Trophoblast cell (in vitro differentiated cells and primary cell): ENCODE results near the gene COLGALT1.

Experiments
- DNase-seq, 2 donors: peaks; one replicate each; pipeline ENCODE4 v3.0.0-alpha.2; 2016
- H2AFZ ChIP-seq: 2 replicates; pipeline ENCODE4 v1.6.1; 2013; ENCODE audit warnings: low read length, moderate library complexity, mild to moderate bottlenecking; ENCODE audit not compliant: insufficient read depth, poor library complexity
- H2AK5ac ChIP-seq: 2 replicates; pipeline ENCODE4 v1.6.1; 2013; ENCODE audit warnings: mild to moderate bottlenecking, low read length
- H2BK120ac ChIP-seq: 2 replicates; pipeline ENCODE4 v1.6.1; 2013; ENCODE audit warnings: low read length, mild to moderate bottlenecking, moderate library complexity; ENCODE audit not compliant: insufficient read depth, poor library complexity
- H2BK12ac ChIP-seq: 2 replicates; pipeline ENCODE4 v1.6.1; 2013; ENCODE audit warnings: mild to moderate bottlenecking, low read length, moderate library complexity
- H2BK5ac ChIP-seq: 2 replicates; pipeline ENCODE4 v1.6.1; 2013; ENCODE audit warnings: low read length, low read depth, moderate library complexity, mild to moderate bottlenecking; ENCODE audit not compliant: poor library complexity
- H3K14ac ChIP-seq: 2 replicates; pipeline ENCODE4 v1.6.1; 2013; ENCODE audit warnings: mild to moderate bottlenecking, low read length
- H3K18ac ChIP-seq: 2 replicates; pipeline ENCODE4 v1.6.1; 2013; ENCODE audit warnings: mild to moderate bottlenecking, low read length
- H3K23ac ChIP-seq: 2 replicates; pipeline ENCODE4 v1.6.1; 2013; ENCODE audit warnings: low read length
- H3K27ac ChIP-seq: 2 replicates; pipeline ENCODE4 v1.5.1; 2013; ENCODE audit warnings: low read depth, mild to moderate bottlenecking, inconsistent platforms, low read length, moderate library complexity
- H3K27me3 ChIP-seq: 2 replicates; pipeline ENCODE4 v1.6.1; 2013; ENCODE audit warnings: inconsistent platforms, mild to moderate bottlenecking, low read length, moderate library complexity; ENCODE audit not compliant: insufficient read depth
- H3K36me3 ChIP-seq, 2 experiments: 1 replicate in 1 of 2; 2 replicates in 1 of 2; pipeline ENCODE4 v1.6.1; 2013; ENCODE audit warnings: low read length in 2 of 2, mild to moderate bottlenecking in 2 of 2, moderate library complexity in 1 of 2; ENCODE audit not compliant: insufficient read depth in 2 of 2, control insufficient read depth in 1 of 2
- H3K4ac ChIP-seq: 2 replicates; pipeline ENCODE4 v1.6.1; 2013; ENCODE audit warnings: low read depth, mild to moderate bottlenecking, low read length, moderate library complexity
- H3K4me1 ChIP-seq, 2 experiments: 1 replicate in 1 of 2; 2 replicates in 1 of 2; pipeline ENCODE4 v1.6.1; 2013; ENCODE audit warnings: low read length in 2 of 2, mild to moderate bottlenecking in 2 of 2, moderate library complexity in 1 of 2; ENCODE audit not compliant: insufficient read depth in 2 of 2, control insufficient read depth in 1 of 2
- H3K4me2 ChIP-seq: 2 replicates; pipeline ENCODE4 v1.6.1; 2013; ENCODE audit warnings: inconsistent platforms, mild to moderate bottlenecking, low read length, moderate library complexity
- H3K4me3 ChIP-seq: 2 replicates; pipeline ENCODE4 v1.5.1; 2013; ENCODE audit warnings: mild to moderate bottlenecking, low read depth, low read length, inconsistent platforms
- H3K79me1 ChIP-seq: one replicate; pipeline ENCODE4 v1.6.1; 2013; ENCODE audit warnings: low read length
- H3K79me2 ChIP-seq: 2 replicates; pipeline ENCODE4 v1.6.1; 2013; ENCODE audit warnings: low read length, mild to moderate bottlenecking; ENCODE audit not compliant: control insufficient read depth, insufficient read depth, poor library complexity
- H3K9ac ChIP-seq: 2 replicates; pipeline ENCODE4 v1.6.1; 2013; ENCODE audit warnings: mild to moderate bottlenecking, low read length
- H3K9me3 ChIP-seq: 2 replicates; pipeline ENCODE4 v1.6.1; 2013; ENCODE audit warnings: low read depth, mild to moderate bottlenecking, control low read depth, inconsistent platforms, low read length; ENCODE audit not compliant: insufficient read depth
- H4K12ac ChIP-seq: 2 replicates; pipeline ENCODE4 v1.6.1; 2013; ENCODE audit warnings: low read depth, mild to moderate bottlenecking, low read length, moderate library complexity
- H4K8ac ChIP-seq: 2 replicates; pipeline ENCODE4 v1.6.1; 2013; ENCODE audit warnings: low read depth, mild to moderate bottlenecking, low read length, moderate library complexity
- H4K91ac ChIP-seq: one replicate; pipeline ENCODE4 v1.6.1; 2013; ENCODE audit warnings: low read depth, mild to moderate bottlenecking, low read length, moderate library complexity
- WGBS: extraction: QIAGEN DNeasy Blood & Tissue Kit; methylation state at CpG from one replicate; pipeline ENCODE4 v1.1.7; 2013; ENCODE audit warnings: missing lambda C conversion rate; ENCODE audit not compliant: insufficient read length, insufficient coverage; ENCODE audit errors: extremely low coverage; 5-methylcytosine and 5-hydroxymethylcytosine counted together

The COLGALT1 gene

GRCh38 chr19:17616961-17617806 lies 61.7 kb downstream of the COLGALT1 start:
- H4K8ac ChIP-seq, result no peak overlapping the region
- H3K79me1 ChIP-seq, result no peaks in the 10 kb centered on the region
- no peak overlapping the region for H4K91ac ChIP-seq
- no peak overlapping the region for H3K18ac ChIP-seq
- H3K27me3 ChIP-seq, result no peaks in the 10 kb centered on the region
- H2BK120ac ChIP-seq, result no peak overlapping the region
- H3K4me2 ChIP-seq, result no peak overlapping the region
- H3K9me3 ChIP-seq, result peaks cover 6% of the 10 kb centered on the region
- H4K12ac ChIP-seq, result no peak overlapping the region
- H3K4ac ChIP-seq, result no peak overlapping the region
- H2AK5ac ChIP-seq, result no peak overlapping the region
- no peak overlapping the region for H3K4me3 ChIP-seq
- H3K9ac ChIP-seq, result no peak overlapping the region
- no peaks in the 10 kb centered on the region for H3K36me3 ChIP-seq
- H3K4me1 ChIP-seq, result no peaks in the 10 kb centered on the region
- WGBS, result no CpG with 5 or more reads among the region's 28 CpGs
- H3K27ac ChIP-seq, result no peak overlapping the region
- no peak overlapping the region for H3K14ac ChIP-seq
- peak; percentile 90 to 95 for DNase-seq
- no peaks in the 10 kb centered on the region for H3K79me2 ChIP-seq
- no peak overlapping the region for H2BK5ac ChIP-seq
- no peak overlapping the region for H3K23ac ChIP-seq
- no peak overlapping the region for H2BK12ac ChIP-seq
- H2AFZ ChIP-seq, result no peak overlapping the region

- H3K4me2 ChIP-seq, result no peak overlapping the region
- H3K79me2 ChIP-seq, result no peaks in the 10 kb centered on the region
- H2BK120ac ChIP-seq, result no peak overlapping the region
- no peak overlapping the region for H2AFZ ChIP-seq
- H2BK5ac ChIP-seq, result no peak overlapping the region
- no peak overlapping the region for H3K4ac ChIP-seq
- H4K91ac ChIP-seq, result no peak overlapping the region
- no peaks in the 10 kb centered on the region for H3K79me1 ChIP-seq
- H2AK5ac ChIP-seq, result no peak overlapping the region
- H3K36me3 ChIP-seq, result no peaks in the 10 kb centered on the region
- H3K4me3 ChIP-seq, result no peak overlapping the region
- no peak overlapping the region for H3K23ac ChIP-seq
- no peaks in the 10 kb centered on the region for H3K27me3 ChIP-seq
- no peak overlapping the region for H4K12ac ChIP-seq
- peaks cover 6% of the 10 kb centered on the region for H3K9me3 ChIP-seq
- H3K9ac ChIP-seq, result no peak overlapping the region
- WGBS, result no CpG with 5 or more reads among the region's 7 CpGs
- no peak overlapping the region for H4K8ac ChIP-seq
- DNase-seq, result no peak
- H3K4me1 ChIP-seq, result no peaks in the 10 kb centered on the region
- H2BK12ac ChIP-seq, result no peak overlapping the region
- no peak overlapping the region for H3K14ac ChIP-seq
- no peak overlapping the region for H3K18ac ChIP-seq
- H3K27ac ChIP-seq, result no peak overlapping the region
Observed at GRCh38 chr19:17617807-17618192, 62.4 kb downstream of the COLGALT1 start.

GRCh38 chr19:17618281-17618903 lies 62.9 kb downstream of the COLGALT1 start:
- Histone ChIP-seq H3K14ac (no peak overlapping the region), H3K9ac (no peak overlapping the region), H3K4me1 (no peaks in the 10 kb centered on the region), H2BK12ac (no peak overlapping the region), H4K12ac (no peak overlapping the region), H3K79me2 (no peaks in the 10 kb centered on the region), H4K8ac (no peak overlapping the region), H3K23ac (no peak overlapping the region), H3K4me3 (no peak overlapping the region), H2AK5ac (no peak overlapping the region), H2BK120ac (no peak overlapping the region), H4K91ac (no peak overlapping the region), H3K27me3 (no peaks in the 10 kb centered on the region), H3K9me3 (peaks cover 6% of the 10 kb centered on the region), H2AFZ (no peak overlapping the region), H2BK5ac (no peak overlapping the region), H3K27ac (no peak overlapping the region), H3K4me2 (no peak overlapping the region), H3K36me3 (no peaks in the 10 kb centered on the region), H3K18ac (no peak overlapping the region), H3K4ac (no peak overlapping the region), H3K79me1 (no peaks in the 10 kb centered on the region)
- no peak for DNase-seq
- no CpG with 5 or more reads among the region's 7 CpGs for WGBS

- H3K9me3 ChIP-seq, result peaks cover 6% of the 10 kb centered on the region
- no peak overlapping the region for H2AK5ac ChIP-seq
- no peak overlapping the region for H2BK5ac ChIP-seq
- H3K4me2 ChIP-seq, result no peak overlapping the region
- no peak overlapping the region for H4K8ac ChIP-seq
- no peaks in the 10 kb centered on the region for H3K36me3 ChIP-seq
- no peaks in the 10 kb centered on the region for H3K79me2 ChIP-seq
- no peak overlapping the region for H3K4ac ChIP-seq
- no peak overlapping the region for H3K14ac ChIP-seq
- H3K4me3 ChIP-seq, result no peak overlapping the region
- H2AFZ ChIP-seq, result no peak overlapping the region
- H3K23ac ChIP-seq, result no peak overlapping the region
- H3K4me1 ChIP-seq, result no peaks in the 10 kb centered on the region
- no peak overlapping the region for H4K12ac ChIP-seq
- H3K18ac ChIP-seq, result no peak overlapping the region
- H4K91ac ChIP-seq, result no peak overlapping the region
- no peak overlapping the region for H2BK120ac ChIP-seq
- H2BK12ac ChIP-seq, result no peak overlapping the region
- no peak for DNase-seq
- no peak overlapping the region for H3K9ac ChIP-seq
- H3K27me3 ChIP-seq, result no peaks in the 10 kb centered on the region
- H3K27ac ChIP-seq, result no peak overlapping the region
- H3K79me1 ChIP-seq, result no peaks in the 10 kb centered on the region
- no CpG with 5 or more reads among the region's 2 CpGs for WGBS
Observed at GRCh38 chr19:17618936-17619335, 63.5 kb downstream of the COLGALT1 start.
